ENCODE measurements around the gene PATJ. TPM values are rescaled to one million over a fixed set of nuclear protein-coding genes. Genes with fewer than 3 reads are reported as not detected.

Gene PATJ
- total RNA-seq, 1 experiment from 2014 or later: 72.2 TPM

- peak; percentile 5 for TF ChIP-seq CTCF (IDR thresholded peaks at IDR 0.05; ENCODE audit: unreplicated experiment)
- peaks cover 9% of the 10 kb centered on the region for H3K4me1 Mint-ChIP-seq (ENCODE audit: low read depth, unreplicated experiment)
- intact Hi-C loops (cut with micrococcal nuclease; ENCODE audit: unreplicated experiment): loop anchor here (5.0 kb wide), 1 partner anchor 182 kb away; no protein-coding TSS in a partner anchor
- DNase-seq: no peak
- CTCF ChIA-PET: no interaction called here
- peaks cover 3% of the 10 kb centered on the region for H3K9me3 Mint-ChIP-seq (ENCODE audit: low read depth, unreplicated experiment)
- no peak overlapping the region for H3K4me3 Mint-ChIP-seq (ENCODE audit: low read depth, unreplicated experiment)
- H3K27me3 Mint-ChIP-seq (ENCODE audit: unreplicated experiment): no peaks in the 10 kb centered on the region
- BruUV-seq (replicated peaks): no TSS peak
- H3K27ac Mint-ChIP-seq (ENCODE audit: unreplicated experiment): no peak overlapping the region
- no peaks in the 10 kb centered on the region for H3K36me3 Mint-ChIP-seq (ENCODE audit: insufficient read depth, unreplicated experiment)
Measured at GRCh38 chr1:61950418-61950817, 208.1 kb downstream of the PATJ start.

GRCh38 chr1:61951731-61952580, 209.7 kb downstream of the PATJ start:
- H3K27me3 Mint-ChIP-seq (ENCODE audit: unreplicated experiment): no peaks in the 10 kb centered on the region
- peaks cover 9% of the 10 kb centered on the region for H3K4me1 Mint-ChIP-seq (ENCODE audit: low read depth, unreplicated experiment)
- no TSS peak for BruUV-seq (replicated peaks)
- H3K4me3 Mint-ChIP-seq (ENCODE audit: low read depth, unreplicated experiment): no peak overlapping the region
- no peaks in the 10 kb centered on the region for H3K36me3 Mint-ChIP-seq (ENCODE audit: insufficient read depth, unreplicated experiment)
- DNase-seq: no peak
- H3K27ac Mint-ChIP-seq (ENCODE audit: unreplicated experiment): no peak overlapping the region
- no peaks in the 10 kb centered on the region for H3K9me3 Mint-ChIP-seq (ENCODE audit: low read depth, unreplicated experiment)
- intact Hi-C loops (cut with micrococcal nuclease; ENCODE audit: unreplicated experiment): loop anchor here (5.0 kb wide), 1 partner anchor 180 kb away; no protein-coding TSS in a partner anchor
- TF ChIP-seq CTCF (IDR thresholded peaks at IDR 0.05; ENCODE audit: unreplicated experiment): no peak
- CTCF ChIA-PET: interaction anchor here (0.7 kb wide), 1 partner anchor 64 kb away, joined by 3 read pairs; no protein-coding TSS in a partner anchor

GRCh38 chr1:61952675-61953074, 210.4 kb downstream of the PATJ start:
- CTCF ChIA-PET: interaction anchor here (0.5 kb wide), 1 partner anchor 201 kb away, joined by 4 read pairs; no protein-coding TSS in a partner anchor
- DNase-seq: no peak
- TF ChIP-seq CTCF (IDR thresholded peaks at IDR 0.05; ENCODE audit: unreplicated experiment): no peak
- Mint-ChIP-seq H3K4me1 (ENCODE audit: low read depth, unreplicated experiment) (peaks cover 9% of the 10 kb centered on the region), H3K27ac (ENCODE audit: unreplicated experiment) (no peak overlapping the region), H3K27me3 (ENCODE audit: unreplicated experiment) (no peaks in the 10 kb centered on the region), H3K36me3 (ENCODE audit: insufficient read depth, unreplicated experiment) (no peaks in the 10 kb centered on the region), H3K4me3 (ENCODE audit: low read depth, unreplicated experiment) (no peak overlapping the region), H3K9me3 (ENCODE audit: low read depth, unreplicated experiment) (no peaks in the 10 kb centered on the region)
- BruUV-seq (replicated peaks): no TSS peak
- intact Hi-C loops (cut with micrococcal nuclease; ENCODE audit: unreplicated experiment): loop anchor here (5.0 kb wide), 1 partner anchor 180 kb away; no protein-coding TSS in a partner anchor

GRCh38 chr1:61953076-61953789, 211.0 kb downstream of the PATJ start:
- no peak overlapping the region for H3K27ac Mint-ChIP-seq (ENCODE audit: unreplicated experiment)
- no TSS peak for BruUV-seq (replicated peaks)
- intact Hi-C loops (cut with micrococcal nuclease; ENCODE audit: unreplicated experiment): loop anchor here (5.0 kb wide), 1 partner anchor 179 kb away; no protein-coding TSS in a partner anchor
- H3K4me1 Mint-ChIP-seq (ENCODE audit: low read depth, unreplicated experiment): peaks cover 9% of the 10 kb centered on the region
- no peaks in the 10 kb centered on the region for H3K9me3 Mint-ChIP-seq (ENCODE audit: low read depth, unreplicated experiment)
- DNase-seq: no peak
- no peaks in the 10 kb centered on the region for H3K27me3 Mint-ChIP-seq (ENCODE audit: unreplicated experiment)
- TF ChIP-seq CTCF (IDR thresholded peaks at IDR 0.05; ENCODE audit: unreplicated experiment): no peak
- CTCF ChIA-PET: interaction anchor here (0.5 kb wide), 1 partner anchor 201 kb away, joined by 4 read pairs; no protein-coding TSS in a partner anchor
- H3K4me3 Mint-ChIP-seq (ENCODE audit: low read depth, unreplicated experiment): no peak overlapping the region
- H3K36me3 Mint-ChIP-seq (ENCODE audit: insufficient read depth, unreplicated experiment): no peaks in the 10 kb centered on the region

All from Calu3 (cell line).